Articular chondrocyte of knee joint (primary cell): ENCODE measurements around the gene SLC7A7. TPM values are rescaled to one million over a fixed set of nuclear protein-coding genes. Genes with fewer than 3 reads are reported as not detected.

Experiments
- small RNA-seq: library from RNA; depleted of rRNA; stranded (forward); fragments of <200 nt; gene quantifications from one replicate; pipeline ENCODE3, GENCODE V24; 2012
- total RNA-seq: library from RNA; depleted of rRNA; stranded (reverse); fragments of >200 nt; gene quantifications from 2 replicates; pipeline ENCODE4 v1.2.3, GENCODE V29; 2012

SLC7A7 gene
- 4.9 and 6.1 TPM in 2 replicates for total RNA-seq

GRCh38 chr14:22814941-22815713 is at the start of gene SLC7A7:
Gene SLC7A7 (minus strand): TSS chr14:22815435. CDS start chr14:22813398, 2,037 bp downstream.

DNA sequence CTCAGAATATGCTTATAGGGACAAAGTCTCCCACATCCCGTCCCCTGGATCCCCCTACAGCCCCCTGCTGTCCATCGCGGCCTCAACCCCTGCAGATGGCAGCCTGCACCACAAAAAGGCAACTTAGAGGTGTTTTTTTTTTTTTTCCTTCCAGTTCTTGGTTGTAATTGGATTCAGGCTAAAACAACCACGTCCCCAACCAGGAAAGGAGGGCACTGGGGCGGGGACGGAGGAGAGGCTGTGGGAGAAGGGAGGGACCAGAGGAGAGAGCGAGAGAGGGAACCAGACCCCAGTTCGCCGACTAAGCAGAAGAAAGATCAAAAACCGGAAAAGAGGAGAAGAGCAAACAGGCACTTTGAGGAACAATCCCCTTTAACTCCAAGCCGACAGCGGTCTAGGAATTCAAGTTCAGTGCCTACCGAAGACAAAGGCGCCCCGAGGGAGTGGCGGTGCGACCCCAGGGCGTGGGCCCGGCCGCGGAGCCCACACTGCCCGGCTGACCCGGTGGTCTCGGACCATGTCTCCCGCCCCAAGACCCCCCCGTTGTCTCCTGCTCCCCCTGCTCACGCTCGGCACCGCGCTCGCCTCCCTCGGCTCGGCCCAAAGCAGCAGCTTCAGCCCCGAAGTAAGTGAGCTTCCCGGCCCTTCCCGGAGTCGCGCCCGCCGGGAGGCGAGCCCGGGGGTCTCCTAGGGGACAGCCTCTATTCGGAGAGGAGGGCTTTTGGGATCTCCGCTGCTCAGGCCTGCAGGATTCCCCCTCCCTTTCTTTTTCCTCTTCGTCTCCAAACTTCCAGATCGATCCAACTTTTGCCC is 21.3 kb upstream of the SLC7A7 start, which contains the start of gene MMP14:
TSS of gene MMP14 (plus strand) at position 285 of the 813 bp plus-strand sequence. CDS start at position 518, 233 bp downstream.

DNA sequence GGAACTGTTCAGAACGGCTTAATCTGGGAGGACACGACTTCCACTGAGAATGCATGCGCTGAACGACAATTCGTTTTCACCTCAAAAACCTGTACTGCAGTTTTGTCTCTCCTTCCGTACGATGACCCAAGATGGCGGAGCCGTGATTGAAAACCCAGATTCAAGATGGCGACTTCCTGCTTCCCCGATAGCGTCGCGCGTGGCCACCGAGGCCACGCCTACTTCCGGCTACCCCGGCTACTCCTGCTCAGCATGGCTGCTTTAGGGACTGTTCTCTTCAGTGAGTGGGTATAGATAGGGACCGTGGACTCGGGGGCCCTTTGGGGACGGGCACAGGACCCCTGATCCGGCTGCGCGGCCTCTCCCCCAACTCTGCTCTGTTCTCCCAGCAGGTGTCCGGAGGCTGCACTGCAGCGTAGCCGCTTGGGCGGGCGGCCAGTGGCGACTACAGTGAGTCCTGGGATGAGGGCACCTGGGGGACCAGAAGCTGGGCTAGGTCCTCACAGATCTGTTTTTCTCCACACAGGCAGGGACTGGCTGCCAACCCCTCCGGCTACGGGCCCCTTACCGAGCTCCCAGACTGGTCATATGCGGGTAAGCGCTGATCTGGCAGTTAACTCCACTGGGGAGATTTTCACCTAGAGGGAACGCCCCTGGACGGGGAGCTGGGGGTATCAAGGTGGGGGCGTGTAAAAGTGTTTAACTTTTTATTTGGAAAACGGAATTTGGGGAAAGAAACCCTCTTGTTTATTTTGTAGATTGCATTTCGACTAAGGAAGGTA is 14.6 kb upstream of the SLC7A7 start, which contains the start of gene MRPL52:
TSS of gene MRPL52 (plus strand) at position 227 of the 782 bp plus-strand sequence. CDS start at position 253, 26 bp downstream.

GRCh38 chr14:22766457-22767322 is 48.5 kb downstream of the SLC7A7 start, which contains the start of gene OXA1L:
Gene OXA1L (plus strand): TSS chr14:22766688. CDS start chr14:22766702, 14 bp downstream.

Small RNAs within 50 kb of the gene (small RNA-seq; reads per million reads assigned to genes)
- not detected for gene RF00019
- not detected for gene RF00588

Other genes starting within 250 kb of the SLC7A7 start
- gene DAD1, start 226.2 kb downstream of the SLC7A7 start, total RNA-seq, result 305 and 347 TPM in 2 replicates
- gene ABHD4, start 217.1 kb downstream of the SLC7A7 start, total RNA-seq, result 30.6 and 36.6 TPM in 2 replicates
- gene OR6J1, start 171.1 kb downstream of the SLC7A7 start, total RNA-seq, result not detected in 2 replicates
- 60.4 and 72.4 TPM in 2 replicates for gene OXA1L, start 48.7 kb downstream of the SLC7A7 start, total RNA-seq
- 24.6 and 26.2 TPM in 2 replicates for gene MRPL52, start 14.5 kb upstream of the SLC7A7 start, total RNA-seq
- 336 and 393 TPM in 2 replicates for gene MMP14, start 21.1 kb upstream of the SLC7A7 start, total RNA-seq
- gene LRP10, start 56.3 kb upstream of the SLC7A7 start, total RNA-seq, result 97.4 and 113 TPM in 2 replicates
- gene REM2, start 67.8 kb upstream of the SLC7A7 start, total RNA-seq, result under 0.01 TPM in 1 of 2 replicates, not detected in the other
- gene RBM23, start 103.7 kb upstream of the SLC7A7 start, total RNA-seq, result 89.1 and 179 TPM in 2 replicates
- 42.9 and 45.8 TPM in 2 replicates for gene PRMT5, start 113.9 kb upstream of the SLC7A7 start, total RNA-seq
- 36.8 and 54.7 TPM in 2 replicates for gene HAUS4, start 141.7 kb upstream of the SLC7A7 start, total RNA-seq
- gene AJUBA, start 167.1 kb upstream of the SLC7A7 start, total RNA-seq, result 65.6 and 75.0 TPM in 2 replicates
- gene C14orf93, start 194.7 kb upstream of the SLC7A7 start, total RNA-seq, result 9.2 and 12.0 TPM in 2 replicates
- gene PSMB5, start 219.5 kb upstream of the SLC7A7 start, total RNA-seq, result 119 and 140 TPM in 2 replicates
- gene PSMB11, start 226.8 kb upstream of the SLC7A7 start, total RNA-seq, result not detected in 2 replicates
- gene CDH24, start 242.1 kb upstream of the SLC7A7 start, total RNA-seq, result 4.1 and 4.6 TPM in 2 replicates